ENCODE data around the gene LTBP3.

Gene LTBP3

DNA sequence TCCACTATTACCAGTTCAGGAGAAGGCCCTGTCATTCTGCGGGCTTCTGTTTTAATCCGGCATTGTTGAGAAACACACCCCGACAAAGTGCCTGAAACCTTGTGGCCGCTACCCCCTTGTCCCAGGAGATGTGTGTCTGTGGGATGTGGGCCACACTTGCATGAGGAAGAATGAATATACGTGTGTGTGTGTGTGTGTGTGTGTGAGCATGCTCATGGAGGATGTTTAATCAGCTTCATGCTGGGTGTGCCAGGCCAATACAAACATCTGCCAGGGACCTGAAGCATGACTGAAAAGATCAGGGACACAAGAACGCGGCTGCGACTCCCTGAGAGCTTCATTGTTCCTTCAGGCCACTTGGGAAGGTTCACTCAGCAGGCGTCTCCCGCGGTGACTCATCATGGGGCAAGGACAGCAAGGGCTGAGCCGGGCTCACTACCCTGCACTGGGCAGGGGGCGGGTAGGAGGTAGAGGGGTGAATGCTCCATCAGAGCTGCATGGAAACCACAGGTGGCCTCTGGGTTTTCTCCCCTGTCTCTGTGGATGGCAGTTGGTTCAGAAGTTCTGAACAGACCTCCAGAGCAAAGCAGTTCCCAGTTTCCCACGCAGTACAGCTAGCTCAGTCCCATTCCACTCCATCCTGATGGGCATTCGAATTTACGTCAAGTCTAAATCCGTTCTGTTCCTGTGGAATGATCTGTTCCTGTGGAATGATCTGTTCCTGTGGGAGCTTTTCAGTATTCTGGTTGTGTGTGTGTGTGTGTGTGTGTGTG, 66.4 kb downstream of the LTBP3 start:
- no peak overlapping the region for H3K27ac ChIP-seq (ENCODE audit: low read depth, low read length)
- H3K9me3 ChIP-seq (ENCODE audit: insufficient read depth, low read length) = no peaks in the 10 kb centered on the region
- H2AFZ ChIP-seq (ENCODE audit: low read depth, low read length, severe bottlenecking) = no peak overlapping the region
- TF ChIP-seq CTCF (IDR thresholded peaks at IDR 0.05; ENCODE audit: insufficient read depth, low read length, poor library complexity, severe bottlenecking) = no peak
- TF ChIP-seq EZH2phosphoT487 (conservative IDR thresholded peaks at IDR 0.05; ENCODE audit: low read length) = no peak
- H3K9ac ChIP-seq (ENCODE audit: low read length) = no peak overlapping the region
- no peaks in the 10 kb centered on the region for H3K36me3 ChIP-seq (ENCODE audit: low read length)
- H3F3A ChIP-seq (ENCODE audit: insufficient read depth) = 0 out of 2 replicates have a peak, but pooled peaks cover 5% of the 10 kb centered on the region
- H3K27me3 ChIP-seq (ENCODE audit: low read length) = no peaks in the 10 kb centered on the region
- no peaks in the 10 kb centered on the region for H3K9me2 ChIP-seq (replicated peaks; ENCODE audit: insufficient read depth, low read length)
- H4K20me1 ChIP-seq (ENCODE audit: low read depth, low read length) = no peaks in the 10 kb centered on the region
- no peaks in the 10 kb centered on the region for H3K79me2 ChIP-seq (ENCODE audit: insufficient read depth, low read length)
- H3K4me3 ChIP-seq (ENCODE audit: insufficient read depth, low read length, poor library complexity, severe bottlenecking) = no peak overlapping the region
- no peak overlapping the region for H3K4me2 ChIP-seq (ENCODE audit: low read depth, low read length, poor library complexity, severe bottlenecking)

GRCh38 chr11:65491163-65491465, 67.0 kb downstream of the LTBP3 start:
- TF ChIP-seq EZH2phosphoT487 (conservative IDR thresholded peaks at IDR 0.05; ENCODE audit: low read length) = no peak
- Histone ChIP-seq H4K20me1 (ENCODE audit: low read depth, low read length) (no peaks in the 10 kb centered on the region), H3K9ac (ENCODE audit: low read length) (no peak overlapping the region), H2AFZ (ENCODE audit: low read depth, low read length, severe bottlenecking) (no peak overlapping the region), H3K9me2 (replicated peaks; ENCODE audit: insufficient read depth, low read length) (no peaks in the 10 kb centered on the region), H3K4me2 (ENCODE audit: low read depth, low read length, poor library complexity, severe bottlenecking) (no peak overlapping the region), H3K79me2 (ENCODE audit: insufficient read depth, low read length) (no peaks in the 10 kb centered on the region), H3K4me3 (ENCODE audit: insufficient read depth, low read length, poor library complexity, severe bottlenecking) (no peak overlapping the region), H3K27ac (ENCODE audit: low read depth, low read length) (no peak overlapping the region), H3K36me3 (ENCODE audit: low read length) (no peaks in the 10 kb centered on the region), H3K27me3 (ENCODE audit: low read length) (no peaks in the 10 kb centered on the region), H3K9me3 (ENCODE audit: insufficient read depth, low read length) (no peaks in the 10 kb centered on the region), H3F3A (ENCODE audit: insufficient read depth) (no peaks in the 10 kb centered on the region)

- Histone ChIP-seq H3K9me2 (replicated peaks; ENCODE audit: insufficient read depth, low read length) (no peaks in the 10 kb centered on the region), H4K20me1 (ENCODE audit: low read depth, low read length) (no peaks in the 10 kb centered on the region), H3K27me3 (ENCODE audit: low read length) (no peaks in the 10 kb centered on the region), H3K9me3 (ENCODE audit: insufficient read depth, low read length) (no peaks in the 10 kb centered on the region), H3K36me3 (ENCODE audit: low read length) (no peaks in the 10 kb centered on the region), H2AFZ (ENCODE audit: low read depth, low read length, severe bottlenecking) (no peak overlapping the region), H3K4me3 (ENCODE audit: insufficient read depth, low read length, poor library complexity, severe bottlenecking) (no peak overlapping the region), H3K9ac (ENCODE audit: low read length) (no peak overlapping the region), H3F3A (ENCODE audit: insufficient read depth) (no peaks in the 10 kb centered on the region), H3K27ac (ENCODE audit: low read depth, low read length) (no peak overlapping the region), H3K4me2 (ENCODE audit: low read depth, low read length, poor library complexity, severe bottlenecking) (no peak overlapping the region), H3K79me2 (ENCODE audit: insufficient read depth, low read length) (no peaks in the 10 kb centered on the region)
- TF ChIP-seq CTCF (IDR thresholded peaks at IDR 0.05; ENCODE audit: insufficient read depth, low read length, poor library complexity, severe bottlenecking) (no peak), EZH2phosphoT487 (conservative IDR thresholded peaks at IDR 0.05; ENCODE audit: low read length) (no peak)
Measured at GRCh38 chr11:65489706-65490320, 68.3 kb downstream of the LTBP3 start.

DNA sequence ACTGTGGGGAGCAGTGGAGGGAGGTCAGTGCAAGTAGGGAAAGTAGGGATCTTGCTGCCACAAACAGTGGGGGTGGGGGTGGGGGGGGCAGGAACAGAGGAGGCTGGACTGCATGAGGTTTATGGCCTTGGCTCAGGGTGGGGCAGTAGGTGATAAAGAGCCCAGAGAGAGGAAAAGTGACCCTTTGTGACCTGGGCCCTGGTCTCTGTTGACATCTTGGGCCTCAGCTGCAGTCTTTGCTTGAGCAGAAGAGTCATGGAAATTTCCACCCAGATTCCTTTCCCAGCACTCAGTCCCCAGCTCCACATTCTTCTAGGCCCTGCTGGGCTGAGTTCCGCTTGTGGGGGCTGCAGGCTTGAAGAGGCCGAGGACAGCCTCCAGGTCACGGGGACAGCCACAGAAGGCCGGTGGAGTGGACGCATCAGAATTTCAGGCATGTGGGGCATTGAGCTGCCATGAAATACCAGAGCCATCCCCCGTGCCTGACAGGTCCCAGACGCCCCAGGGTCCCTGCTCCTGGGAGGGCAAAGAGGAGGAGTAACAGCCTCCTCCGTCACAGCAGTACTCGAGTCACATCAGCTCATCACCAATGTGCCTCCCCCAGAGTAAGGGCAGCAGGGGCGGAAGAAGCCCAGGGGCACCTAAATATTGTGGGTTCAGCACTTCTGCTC, 69.0 kb downstream of the LTBP3 start:
- no peak overlapping the region for H3K9ac ChIP-seq (ENCODE audit: low read length)
- H4K20me1 ChIP-seq (ENCODE audit: low read depth, low read length) = no peaks in the 10 kb centered on the region
- no peak overlapping the region for H3K4me3 ChIP-seq (ENCODE audit: insufficient read depth, low read length, poor library complexity, severe bottlenecking)
- no peak overlapping the region for H3K27ac ChIP-seq (ENCODE audit: low read depth, low read length)
- no peaks in the 10 kb centered on the region for H3K27me3 ChIP-seq (ENCODE audit: low read length)
- H3K9me2 ChIP-seq (replicated peaks; ENCODE audit: insufficient read depth, low read length) = no peaks in the 10 kb centered on the region
- no peaks in the 10 kb centered on the region for H3F3A ChIP-seq (ENCODE audit: insufficient read depth)
- no peak for TF ChIP-seq CTCF (IDR thresholded peaks at IDR 0.05; ENCODE audit: insufficient read depth, low read length, poor library complexity, severe bottlenecking)
- no peak for TF ChIP-seq EZH2phosphoT487 (conservative IDR thresholded peaks at IDR 0.05; ENCODE audit: low read length)
- H3K9me3 ChIP-seq (ENCODE audit: insufficient read depth, low read length) = no peaks in the 10 kb centered on the region
- no peak overlapping the region for H3K4me2 ChIP-seq (ENCODE audit: low read depth, low read length, poor library complexity, severe bottlenecking)
- H3K36me3 ChIP-seq (ENCODE audit: low read length) = no peaks in the 10 kb centered on the region
- H3K79me2 ChIP-seq (ENCODE audit: insufficient read depth, low read length) = no peaks in the 10 kb centered on the region
- H2AFZ ChIP-seq (ENCODE audit: low read depth, low read length, severe bottlenecking) = no peak overlapping the region
